PFSK-1 (cell line): ENCODE measurements around the gene PRKAR1B.

Source experiments
- FOXP2 ChIP-seq: optimal IDR thresholded peaks from 2 replicates; pipeline ENCODE3; 2011; ENCODE audit warnings: borderline replicate concordance, control low read depth, inconsistent platforms; ENCODE audit not compliant: insufficient read depth; ENCODE audit errors: extremely low read length, extremely low read depth
- POLR2AphosphoS5 ChIP-seq: IDR thresholded peaks from 2 replicates; pipeline ENCODE4 v1.6.1; 2012; ENCODE audit warnings: low read depth, mild to moderate bottlenecking, control low read depth, low read length, moderate library complexity
- REST ChIP-seq, 2 experiments: IDR thresholded peaks; 2 replicates each; pipeline versions ENCODE4 v1.6.1 to v1.8.0; 2011 to 2012; ENCODE audit warnings: low read depth in 2 of 2, low read length in 2 of 2, control low read depth in 1 of 2, inconsistent platforms in 1 of 2, mild to moderate bottlenecking in 1 of 2, moderate library complexity in 1 of 2; ENCODE audit not compliant: insufficient read depth in 1 of 2
- SIN3A ChIP-seq: IDR thresholded peaks from 2 replicates; pipeline ENCODE4 v1.6.1; 2012; ENCODE audit warnings: mild to moderate bottlenecking, low read length, moderate library complexity, borderline replicate concordance; ENCODE audit not compliant: insufficient read depth
- TAF1 ChIP-seq: IDR thresholded peaks from 2 replicates; pipeline ENCODE4 v1.6.1; 2012; ENCODE audit warnings: low read length, control low read depth, borderline replicate concordance; ENCODE audit not compliant: insufficient read depth

Gene PRKAR1B

GRCh38 chr7:521221-522070 lies 205.6 kb downstream of the PRKAR1B start:
- TF ChIP-seq FOXP2 (no peak), POLR2AphosphoS5 (no peak), TAF1 (no peak), SIN3A (no peak), REST (IDR thresholded peaks at IDR 0.05; ENCODE audit: insufficient read depth in 1 of 2, low read depth in 2 of 2, low read length in 2 of 2) (no peak)

- TF ChIP-seq TAF1 = no peak
Observed at GRCh38 chr7:520503-521161, 206.4 kb downstream of the PRKAR1B start.

- TF ChIP-seq POLR2AphosphoS5 (no peak), SIN3A (no peak), FOXP2 (no peak), REST (IDR thresholded peaks at IDR 0.05; ENCODE audit: insufficient read depth in 1 of 2, low read depth in 2 of 2, low read length in 2 of 2) (no peak), TAF1 (no peak)
Observed at GRCh38 chr7:519484-520390, 207.3 kb downstream of the PRKAR1B start, which contains the start of gene PDGFA. TSS of gene PDGFA (minus strand) at chr7:519846. CDS start at chr7:519001, 845 bp downstream.

- TF ChIP-seq FOXP2 (no peak), TAF1 (no peak), SIN3A (no peak), REST (IDR thresholded peaks at IDR 0.05; ENCODE audit: insufficient read depth in 1 of 2, low read depth in 2 of 2, low read length in 2 of 2) (no peak), POLR2AphosphoS5 (no peak)
Observed at GRCh38 chr7:518630-519483, 208.2 kb downstream of the PRKAR1B start.
